ENCODE results near the gene DNAI2. TPM values are rescaled to one million over a fixed set of nuclear protein-coding genes. Genes with fewer than 3 reads are reported as not detected.

DNAI2 gene, protein sequence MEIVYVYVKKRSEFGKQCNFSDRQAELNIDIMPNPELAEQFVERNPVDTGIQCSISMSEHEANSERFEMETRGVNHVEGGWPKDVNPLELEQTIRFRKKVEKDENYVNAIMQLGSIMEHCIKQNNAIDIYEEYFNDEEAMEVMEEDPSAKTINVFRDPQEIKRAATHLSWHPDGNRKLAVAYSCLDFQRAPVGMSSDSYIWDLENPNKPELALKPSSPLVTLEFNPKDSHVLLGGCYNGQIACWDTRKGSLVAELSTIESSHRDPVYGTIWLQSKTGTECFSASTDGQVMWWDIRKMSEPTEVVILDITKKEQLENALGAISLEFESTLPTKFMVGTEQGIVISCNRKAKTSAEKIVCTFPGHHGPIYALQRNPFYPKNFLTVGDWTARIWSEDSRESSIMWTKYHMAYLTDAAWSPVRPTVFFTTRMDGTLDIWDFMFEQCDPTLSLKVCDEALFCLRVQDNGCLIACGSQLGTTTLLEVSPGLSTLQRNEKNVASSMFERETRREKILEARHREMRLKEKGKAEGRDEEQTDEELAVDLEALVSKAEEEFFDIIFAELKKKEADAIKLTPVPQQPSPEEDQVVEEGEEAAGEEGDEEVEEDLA
- total RNA-seq (2014; rRNA removed; shearing (Covaris generic)) = not detected in 2 replicates

DNA sequence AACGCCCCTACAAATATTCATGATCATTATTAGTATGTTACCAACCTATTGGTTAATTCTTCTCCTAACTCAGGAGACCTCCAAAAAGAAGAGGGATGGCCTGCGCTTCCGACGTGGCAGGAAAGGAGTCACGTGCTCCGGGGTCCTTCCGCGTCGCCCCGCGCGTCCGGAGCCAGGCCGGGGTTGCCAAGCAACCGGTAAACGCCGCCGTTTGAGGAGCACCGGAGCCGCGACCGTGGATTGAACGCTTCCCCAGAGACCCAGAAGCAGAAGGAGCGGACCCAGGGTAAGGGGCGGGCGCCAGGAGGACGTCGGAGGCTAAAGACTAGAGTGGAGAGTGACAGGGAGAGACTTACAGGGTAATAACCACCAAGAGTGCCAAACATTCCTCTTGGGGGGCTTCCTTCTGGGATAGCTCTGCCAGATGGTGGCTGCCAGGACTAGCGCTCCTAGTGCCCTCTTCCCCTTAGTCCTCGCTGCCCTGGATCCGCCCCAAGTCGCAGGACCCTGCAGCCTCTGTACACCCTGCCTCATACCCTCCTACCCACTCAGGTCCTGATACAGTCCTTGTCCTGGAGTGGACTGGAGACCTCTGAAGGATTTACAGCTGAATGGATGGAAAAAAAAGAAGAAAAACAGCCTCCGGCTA lies at the start of gene DNAI2:
DNAI2 (plus strand) TSS at position 175 of the 649 bp plus-strand sequence. CDS start 7,584 bp downstream, outside the sequence.
- no peak for DNase-seq (ENCODE audit: low spot score)

DNA sequence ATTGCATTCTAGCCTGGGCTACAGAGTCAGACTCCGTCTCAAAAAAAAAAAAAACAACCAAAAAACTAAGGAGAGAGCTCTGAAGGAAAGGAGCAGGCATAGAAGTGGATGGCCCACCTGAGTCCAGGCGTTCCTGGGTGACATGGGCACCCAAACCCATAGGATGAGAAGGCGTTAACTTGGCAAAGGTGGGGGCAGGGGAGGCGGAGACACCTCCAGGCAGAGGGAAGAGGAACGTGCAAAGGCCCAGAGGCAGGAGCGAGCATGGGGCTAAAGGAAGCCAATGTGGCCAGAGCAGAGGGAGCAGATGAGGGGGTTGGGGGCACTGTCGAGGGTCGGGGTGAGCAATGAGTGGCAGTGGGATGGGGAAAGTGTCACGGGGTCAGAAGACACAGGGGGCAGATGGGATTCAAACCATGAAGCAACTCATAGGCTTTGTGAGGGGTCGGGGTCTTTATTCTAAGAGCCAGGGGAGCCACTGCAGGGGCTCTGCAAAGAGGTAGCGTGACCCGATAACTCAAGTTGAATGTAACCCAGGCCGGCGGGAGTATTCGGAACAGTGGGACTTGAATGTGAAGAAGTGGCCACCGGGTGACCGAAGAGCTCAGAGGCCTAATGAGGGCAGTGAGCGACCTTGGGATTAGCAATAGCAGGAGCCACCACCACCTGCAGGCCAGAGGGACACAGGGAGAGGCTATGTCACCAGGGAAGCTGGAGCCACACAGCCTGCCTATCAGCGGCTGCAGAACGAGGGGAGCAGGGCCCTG lies 48.9 kb upstream of the DNAI2 start:
- DNase-seq (ENCODE audit: low spot score) = no peak

DNA sequence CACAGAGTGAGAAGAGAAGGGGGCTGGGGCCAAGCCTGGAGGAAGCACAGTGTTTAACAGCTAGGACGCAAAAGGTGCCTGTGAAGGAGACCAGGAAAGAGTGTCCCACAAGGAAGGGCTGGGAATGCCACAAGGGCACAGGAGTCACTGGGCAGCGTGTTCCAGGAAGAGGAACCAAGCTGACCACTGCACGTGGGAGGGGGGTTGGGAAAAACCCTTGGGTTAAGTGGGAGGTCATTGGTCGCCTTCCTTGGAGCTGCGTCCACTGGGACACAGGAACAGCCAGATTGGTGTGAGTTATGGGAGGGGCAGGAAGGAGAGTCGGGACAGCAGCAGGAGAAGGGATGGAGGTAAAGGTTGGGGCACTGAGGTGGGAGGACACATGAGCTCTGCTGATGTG lies 47.8 kb upstream of the DNAI2 start:
- DNase-seq (ENCODE audit: low spot score) = no peak

DNA sequence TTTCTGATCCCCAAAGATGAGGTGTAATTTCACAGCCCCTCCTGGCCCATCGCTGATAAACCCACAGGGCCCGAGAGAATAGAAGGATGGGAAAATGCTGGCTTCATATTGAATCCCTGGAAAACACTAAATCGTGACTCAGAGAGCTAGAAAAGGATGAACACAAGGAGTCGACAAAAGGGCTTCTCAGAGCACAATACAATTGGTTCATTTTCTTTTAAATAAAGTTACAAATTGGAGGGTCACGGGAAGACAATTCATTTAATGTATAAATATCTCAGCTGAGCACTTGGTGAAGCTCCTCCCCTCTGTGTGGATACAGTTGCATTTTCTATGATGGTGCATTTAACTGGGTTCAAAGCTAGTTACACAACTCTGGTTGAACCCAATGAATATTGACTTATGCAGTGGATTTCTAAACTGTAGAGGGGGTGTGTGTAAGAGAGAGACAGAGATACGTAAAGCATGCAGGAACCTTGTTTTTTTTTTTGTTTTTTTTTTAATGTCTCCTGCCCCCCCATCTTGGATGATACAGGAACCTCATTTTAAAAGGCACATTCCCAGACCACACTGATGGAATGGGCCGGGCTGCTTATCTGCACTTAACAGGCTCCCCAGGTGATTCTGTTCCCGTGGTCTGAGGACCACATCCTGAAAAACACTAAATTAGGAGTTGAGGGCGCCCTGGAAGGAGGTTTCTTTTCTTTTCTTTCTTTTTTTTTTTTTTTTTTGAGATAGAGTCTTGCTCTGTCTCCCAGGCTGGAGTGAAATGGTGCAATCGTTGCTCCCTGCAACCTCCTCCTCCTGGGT lies 46.6 kb upstream of the DNAI2 start:
- DNase-seq (ENCODE audit: low spot score) = no peak

DNA sequence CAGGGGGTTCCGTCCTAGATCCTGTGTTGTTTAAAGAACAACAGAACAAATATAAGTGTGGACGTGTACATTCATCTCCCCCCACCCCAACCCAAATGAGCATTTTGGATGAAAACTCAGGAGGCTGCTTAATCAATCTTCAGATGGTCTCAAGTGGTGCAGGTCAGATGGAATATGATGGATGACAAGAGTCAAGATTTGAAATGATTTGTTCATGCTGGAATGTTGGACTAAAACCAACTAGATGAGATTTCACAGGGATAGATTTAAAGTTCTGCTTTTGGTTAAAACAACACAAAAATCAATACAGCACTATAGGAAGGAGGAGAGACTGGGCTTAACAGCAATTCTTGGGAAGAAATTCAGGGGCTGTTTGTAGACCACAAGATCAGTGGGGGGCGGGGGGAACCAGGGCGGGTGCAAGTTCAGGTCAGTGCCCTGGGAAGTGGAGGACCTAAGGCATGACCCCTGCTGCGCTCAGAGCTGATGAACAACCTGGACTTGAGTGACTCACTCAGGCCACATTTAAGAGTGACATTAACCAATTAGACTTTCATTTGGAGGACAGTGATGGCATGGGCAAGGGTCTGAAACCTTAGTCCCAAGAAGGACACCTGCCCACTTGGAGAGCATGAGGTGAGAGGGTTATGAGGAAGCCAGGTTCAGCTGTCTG lies 45.6 kb upstream of the DNAI2 start:
- no peak for DNase-seq (ENCODE audit: low spot score)

DNA sequence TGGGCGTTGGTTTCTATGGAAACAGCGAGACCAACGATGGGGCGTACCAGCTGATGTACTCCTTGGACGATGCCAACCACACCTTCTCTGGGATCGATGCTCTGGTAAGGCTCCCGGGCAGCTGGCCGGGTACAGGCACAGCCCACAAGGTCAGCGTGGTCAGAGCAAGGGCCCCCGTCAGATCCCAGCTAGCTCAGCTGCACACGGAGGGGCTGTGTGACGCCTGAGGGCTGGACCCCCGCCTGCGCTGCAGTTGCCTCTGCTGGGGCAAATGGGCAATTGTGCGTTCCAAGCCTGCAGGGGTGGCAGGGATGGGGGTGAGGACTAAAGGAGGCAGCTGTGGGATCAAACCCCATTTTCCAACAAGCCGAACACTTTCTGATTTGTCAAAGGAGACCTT lies 43.1 kb upstream of the DNAI2 start:
- DNase-seq (ENCODE audit: low spot score) = no peak

DNA sequence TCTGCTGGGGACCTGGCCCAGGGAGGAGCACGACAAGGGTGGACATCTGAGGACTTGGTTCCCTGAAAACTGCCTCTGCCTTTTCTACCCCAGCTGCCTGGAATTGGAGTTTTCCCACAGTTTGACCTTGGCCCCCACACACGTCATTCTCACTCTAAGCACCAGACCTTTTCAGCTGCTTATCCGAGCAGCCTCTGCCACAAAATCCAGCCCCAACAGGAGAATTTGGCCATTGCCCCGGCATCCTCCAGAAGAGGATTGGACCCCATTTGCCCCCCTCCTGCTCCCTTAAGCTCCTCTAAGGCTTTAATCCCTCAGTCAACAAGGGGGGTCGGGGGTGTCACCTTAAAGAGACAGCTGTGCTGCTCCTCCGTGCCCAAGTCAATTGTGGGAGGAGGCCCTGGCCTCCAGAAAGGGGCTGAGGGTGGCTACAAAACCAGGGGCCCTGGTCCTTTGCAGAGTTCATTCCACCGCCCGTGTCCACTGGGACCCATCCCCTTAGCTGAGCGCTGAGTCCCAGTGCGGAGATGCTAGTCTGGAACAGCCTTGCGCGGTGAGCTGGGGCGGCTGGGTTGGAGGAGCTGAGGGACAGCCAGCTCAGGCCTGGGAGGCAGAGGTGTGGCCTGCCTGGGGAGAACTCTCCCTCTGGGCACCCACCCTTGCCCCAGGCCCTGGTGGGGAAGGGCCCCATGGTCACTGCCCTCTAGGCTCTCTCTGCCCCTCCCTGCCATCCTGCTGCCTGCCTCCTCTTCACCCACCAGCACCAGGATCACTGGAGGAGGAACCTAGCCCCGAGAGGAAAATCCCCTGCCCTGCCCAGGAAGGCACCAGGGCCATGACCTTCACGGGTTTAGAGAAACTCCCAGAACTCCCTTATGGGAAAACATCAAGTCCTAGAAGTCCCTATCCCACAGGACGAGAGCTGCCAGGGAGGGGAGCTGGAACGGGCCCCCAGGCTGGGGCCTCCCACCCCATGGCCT lies 41.8 kb upstream of the DNAI2 start:
- no peak for DNase-seq (ENCODE audit: low spot score)

DNA sequence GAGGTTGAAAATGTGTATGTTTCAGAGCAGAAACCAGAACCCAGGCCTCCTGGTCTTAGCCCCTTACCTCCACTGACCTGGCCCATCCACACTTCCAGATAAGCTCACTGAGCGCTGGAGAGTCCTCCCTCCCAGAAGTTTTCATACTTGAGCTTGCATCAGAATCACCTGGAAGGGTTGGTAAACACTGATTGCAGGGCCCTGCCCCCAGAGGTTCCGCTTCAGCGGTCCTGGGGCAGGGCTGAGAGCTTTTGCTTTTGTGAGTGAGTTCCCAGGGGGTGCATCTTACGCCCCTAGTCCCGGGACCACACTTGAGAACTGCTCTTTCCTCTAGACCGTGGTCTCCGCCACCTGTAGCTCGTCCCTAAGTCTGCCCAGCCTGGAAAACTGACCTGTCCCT lies 40.1 kb upstream of the DNAI2 start:
- no peak for DNase-seq (ENCODE audit: low spot score)

DNA sequence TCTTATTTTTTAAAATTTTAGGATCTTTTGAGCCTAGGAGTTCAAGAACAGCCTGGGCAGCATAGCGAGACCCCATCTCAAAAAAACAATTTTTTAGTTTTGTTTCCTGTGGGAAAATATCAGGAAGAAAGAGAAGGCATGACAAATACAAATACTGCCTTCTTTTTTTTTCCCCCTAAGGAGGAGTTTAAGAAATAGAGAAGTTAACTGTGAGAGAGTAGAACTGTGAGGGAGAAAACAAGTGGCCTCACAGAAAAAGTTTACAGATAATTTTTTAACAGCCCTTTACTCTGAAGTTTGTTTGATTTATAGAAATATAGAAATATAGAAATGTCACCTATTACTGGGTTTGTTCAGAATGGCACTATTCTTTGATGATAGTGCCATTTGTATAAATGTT lies 39.5 kb upstream of the DNAI2 start:
- DNase-seq (ENCODE audit: low spot score) = no peak

DNA sequence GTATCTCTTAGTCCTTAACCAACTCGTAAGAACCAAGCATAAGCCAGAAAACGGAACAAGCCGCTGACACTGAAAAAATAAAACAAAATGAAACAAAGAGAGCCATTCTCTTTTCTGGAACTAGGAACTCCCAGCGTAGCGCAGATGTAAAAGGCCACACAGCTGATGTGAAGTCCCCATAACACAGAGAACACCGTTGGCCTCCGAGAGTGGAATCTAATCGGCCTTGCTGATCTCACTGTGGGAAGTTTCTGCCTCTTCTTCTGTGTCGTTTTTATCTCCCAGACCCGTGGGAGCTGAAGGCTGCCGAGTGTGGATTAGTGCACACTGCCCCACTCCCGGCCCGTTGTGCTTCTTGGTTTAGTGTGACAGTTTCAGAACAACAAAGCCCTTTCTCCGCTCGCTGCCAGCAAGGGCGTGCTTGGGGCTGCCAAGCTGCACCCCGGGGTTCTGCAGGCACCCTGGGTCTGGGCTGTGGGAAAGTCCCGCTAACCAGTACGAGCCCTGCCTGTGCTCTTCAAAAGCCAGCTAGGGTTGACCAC lies 38.9 kb upstream of the DNAI2 start:
- DNase-seq (ENCODE audit: low spot score) = no peak

DNA sequence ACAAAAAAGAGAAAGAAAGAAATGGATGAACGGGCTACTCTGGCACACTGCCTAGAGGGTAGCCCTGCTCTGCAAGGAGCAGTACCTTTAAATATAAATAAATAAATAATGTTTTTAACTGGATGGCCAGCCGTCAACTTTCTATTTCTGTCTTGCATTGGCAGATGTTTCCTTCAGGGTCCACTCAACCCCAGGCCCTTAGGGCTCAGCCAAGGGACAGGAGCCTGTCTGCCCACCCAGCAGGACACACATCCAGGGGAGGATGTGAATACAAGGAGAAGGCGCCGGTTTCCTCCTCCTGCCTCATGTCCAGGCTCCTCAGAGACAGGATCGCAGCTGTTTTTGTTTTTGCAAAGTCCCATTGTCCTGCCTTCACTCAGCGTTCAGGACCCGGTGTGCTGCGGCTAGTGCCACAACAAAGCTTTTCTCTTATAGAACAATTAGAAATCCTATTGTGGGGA lies 38.1 kb upstream of the DNAI2 start:
- DNase-seq (ENCODE audit: low spot score) = no peak

DNA sequence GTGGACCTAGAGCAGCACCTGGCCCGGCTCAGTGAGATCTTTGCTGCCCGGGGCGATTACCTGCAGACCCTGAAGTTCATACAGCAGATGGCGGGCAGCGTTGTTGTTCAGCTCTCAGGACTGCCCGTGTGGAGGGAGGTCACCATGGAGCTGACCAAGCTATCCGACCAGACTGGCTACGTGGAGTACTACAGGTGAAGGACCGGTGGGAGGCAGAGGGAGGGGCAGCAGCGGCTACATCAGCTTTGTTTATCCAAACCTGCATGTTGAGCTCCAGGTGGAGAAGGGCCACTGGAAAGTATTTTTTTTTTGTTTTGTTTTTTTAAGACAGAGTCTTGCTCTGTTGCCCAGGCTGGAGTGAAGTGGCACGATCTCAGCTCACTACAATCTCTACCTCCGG lies 36.7 kb upstream of the DNAI2 start:
- no peak for DNase-seq (ENCODE audit: low spot score)

DNA sequence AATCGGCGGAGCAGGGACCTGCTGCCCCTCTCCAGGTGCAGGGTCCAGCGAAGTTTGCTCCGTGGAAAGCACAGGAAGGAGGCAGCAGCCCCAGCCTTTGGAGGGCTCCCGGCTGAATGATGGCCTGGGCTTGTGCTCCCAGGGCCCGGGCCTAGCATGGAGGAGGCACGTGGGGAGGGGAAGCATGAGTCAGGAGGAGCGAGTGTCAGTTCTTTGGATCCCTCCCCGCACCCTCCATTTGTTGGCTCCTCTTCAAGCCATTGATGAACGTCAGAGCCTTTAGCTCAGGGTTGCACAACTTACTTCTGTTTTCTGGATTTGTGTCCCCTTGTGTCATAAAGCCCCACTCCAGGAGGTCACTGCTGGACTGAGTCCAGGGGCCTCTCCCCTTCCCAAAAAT lies 34.9 kb upstream of the DNAI2 start:
- DNase-seq (ENCODE audit: low spot score) = no peak

DNA sequence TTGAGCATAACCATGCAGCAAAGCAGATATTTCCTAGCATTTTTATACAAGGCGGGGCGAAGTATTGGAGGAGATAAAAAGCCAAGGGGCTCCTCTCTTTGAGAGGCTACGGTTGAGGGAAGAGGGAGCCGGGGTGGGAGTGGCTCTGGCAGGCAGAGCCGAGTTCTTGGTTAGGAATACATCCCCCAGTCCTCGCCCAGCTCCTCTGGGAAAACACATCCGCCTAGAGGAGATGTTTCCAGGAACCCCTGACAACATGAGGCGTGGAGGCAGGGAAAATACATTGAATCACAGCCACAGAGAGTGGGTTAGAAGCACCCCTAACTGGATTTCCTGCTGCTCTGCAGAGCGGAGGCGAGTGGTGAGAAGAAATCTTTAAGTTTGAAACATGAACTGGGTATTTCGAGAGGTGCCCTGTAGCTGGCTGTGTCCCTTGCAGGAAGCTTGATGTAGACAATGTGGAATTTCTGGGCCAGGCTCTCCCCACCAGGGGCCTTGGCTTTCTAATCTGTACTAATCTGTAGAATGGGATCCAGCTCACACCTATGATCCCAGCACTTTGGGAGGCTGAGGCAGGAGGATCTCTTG lies 33.3 kb upstream of the DNAI2 start:
- no peak for DNase-seq (ENCODE audit: low spot score)

DNA sequence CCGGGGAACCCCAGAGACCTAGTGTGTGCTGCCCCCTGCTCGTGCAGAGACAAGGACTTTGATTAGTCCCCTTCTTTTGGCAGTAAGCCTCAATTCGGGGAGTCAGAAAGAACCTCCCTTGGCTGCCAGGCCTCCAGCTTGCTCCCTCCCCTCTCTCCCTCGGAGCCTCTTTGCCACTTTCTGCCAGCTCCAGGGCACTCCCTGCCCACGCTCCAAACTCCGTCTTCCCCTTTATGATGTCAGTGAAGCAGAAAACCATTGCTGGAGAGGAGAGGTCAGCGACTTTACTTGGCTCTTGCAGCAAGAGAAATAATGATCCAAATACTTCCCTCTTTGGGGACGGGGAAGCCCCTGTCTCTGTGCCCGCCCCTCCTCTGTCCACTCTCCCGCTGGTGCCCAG lies 32.6 kb upstream of the DNAI2 start:
- no peak for DNase-seq (ENCODE audit: low spot score)

DNA sequence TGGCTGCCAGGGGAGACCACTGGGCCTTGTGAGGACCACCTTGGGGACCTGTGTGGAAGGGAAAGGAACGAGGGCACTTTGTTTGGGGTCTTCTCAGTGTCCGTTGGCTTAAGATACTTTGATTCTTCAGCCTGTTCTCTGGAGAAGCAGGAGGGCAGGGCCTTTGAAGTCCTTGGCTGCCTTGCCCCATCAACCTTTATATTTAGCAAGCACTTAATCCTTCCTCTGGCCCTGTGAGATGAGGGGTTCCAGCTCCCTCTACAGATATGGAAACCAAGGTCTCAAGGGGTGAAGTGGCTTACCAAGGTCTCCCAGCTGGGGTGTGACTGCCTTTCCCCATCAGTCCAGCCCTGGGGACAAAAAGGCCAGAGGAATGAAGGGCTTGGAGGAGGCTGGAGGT lies 32.2 kb upstream of the DNAI2 start:
- DNase-seq (ENCODE audit: low spot score) = no peak

DNA sequence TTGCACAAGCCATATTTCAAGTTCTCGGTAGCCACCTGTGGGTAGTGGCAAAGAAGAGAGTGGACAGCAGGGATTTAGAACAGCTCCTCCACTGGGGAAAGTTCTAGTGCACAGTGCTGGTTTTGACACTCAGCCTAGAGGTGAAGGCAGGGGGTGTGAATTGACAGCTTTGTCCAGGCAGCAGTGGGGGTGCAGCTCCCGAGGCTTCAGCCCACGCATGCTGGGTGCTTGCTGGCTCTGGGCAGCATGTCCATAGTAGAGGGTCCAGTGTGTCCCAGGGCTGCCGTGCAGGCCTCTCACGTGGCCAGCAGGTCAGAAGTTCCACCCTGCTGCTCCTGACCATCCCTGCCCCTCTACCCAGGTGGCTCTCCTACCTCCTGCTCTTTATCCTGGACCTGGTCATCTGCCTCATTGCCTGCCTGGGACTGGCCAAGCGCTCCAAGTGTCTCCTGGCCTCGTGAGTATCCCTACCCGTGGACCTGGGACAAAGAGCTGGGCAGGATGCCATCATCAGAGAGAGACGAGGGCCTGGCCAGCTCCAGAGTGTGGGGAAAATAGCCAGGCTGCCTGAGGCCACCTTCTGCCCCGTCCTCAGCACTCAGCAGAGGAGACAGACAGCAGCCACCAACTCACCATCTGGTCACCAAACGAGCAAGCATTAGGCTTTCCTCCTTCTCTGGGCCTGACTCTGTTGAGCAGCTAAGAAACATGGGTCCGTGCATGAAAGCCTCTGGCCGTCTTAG lies 30.9 kb upstream of the DNAI2 start:
- no peak for DNase-seq (ENCODE audit: low spot score)

DNA sequence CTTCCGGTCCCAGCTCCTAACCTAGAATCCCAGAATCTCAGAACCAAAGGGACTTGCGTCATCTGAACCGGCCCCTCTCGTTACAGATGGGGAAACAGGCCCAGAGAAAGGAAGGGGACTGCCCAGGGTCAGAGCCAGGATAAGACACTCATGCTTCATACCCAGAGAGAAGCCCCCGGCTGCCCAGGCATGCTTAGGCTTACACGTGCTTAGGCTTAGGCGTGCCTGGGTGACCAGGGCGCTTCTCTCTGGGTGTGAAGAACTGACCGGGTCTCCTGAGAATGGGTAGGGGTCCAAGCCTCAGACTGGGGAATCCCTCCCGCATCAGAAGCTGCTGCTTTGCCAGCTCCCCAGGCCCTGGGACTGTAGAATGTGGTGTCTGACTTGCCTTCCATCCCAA lies 29.9 kb upstream of the DNAI2 start:
- no peak for DNase-seq (ENCODE audit: low spot score)

All from HT-29 (cell line).